Right renal cortex interstitium (tissue), 3 donors: ENCODE data around the gene PTPRH. TPM values are rescaled to one million over a fixed set of nuclear protein-coding genes. Genes with fewer than 3 reads are reported as not detected.
"Not testable (repeated sequence)": the region's sequence is repeated elsewhere in the genome, so short reads cannot be mapped to it uniquely, and the experiment has no call there.

ENCODE experiments used
- DNase-seq, 3 donors: peaks; one replicate each; pipeline ENCODE4 v3.0.0-alpha.2; 2013; ENCODE audit warnings: low read depth in 3 of 3, low spot score in 2 of 3
- polyA plus RNA-seq, 3 donors: library from polyadenylated mRNA; unstranded; fragments of 120-200 nt; gene quantifications; one replicate each; pipeline ENCODE4 v1.2.1, GENCODE V29; 2013; ENCODE audit not compliant: insufficient read length in 3 of 3

PTPRH gene
- polyA plus RNA-seq, 3 donors: 0.04 to 0.07 (median 0.07) TPM

GRCh38 chr19:55161571-55162322, 47.6 kb downstream of the PTPRH start:
- no peak for DNase-seq

- no peak for DNase-seq
These were observed 48.3 kb downstream of the PTPRH start for GRCh38 chr19:55160986-55161365.

- peak in 1 of 3 donors; percentile 62 for DNase-seq
These were observed 48.9 kb downstream of the PTPRH start for GRCh38 chr19:55160128-55160985.

GRCh38 chr19:55158848-55159749, 50.2 kb downstream of the PTPRH start:
- no peak for DNase-seq

- DNase-seq: no peak
These were observed 50.9 kb downstream of the PTPRH start for GRCh38 chr19:55158423-55158822.

- no peak for DNase-seq
These were observed 52.0 kb downstream of the PTPRH start, which contains the start of gene TNNI3 for GRCh38 chr19:55157064-55157908. Gene TNNI3 (minus strand): TSS chr19:55157732. CDS start chr19:55157589, 143 bp downstream.

- DNase-seq: no peak
These were observed 52.9 kb downstream of the PTPRH start for GRCh38 chr19:55156202-55157063.

- DNase-seq: not testable (repeated sequence)
These were observed 53.5 kb downstream of the PTPRH start for GRCh38 chr19:55155784-55156183.

- DNase-seq: no peak
These were observed 55.5 kb downstream of the PTPRH start for GRCh38 chr19:55153652-55154264.

GRCh38 chr19:55152017-55152416, 57.3 kb downstream of the PTPRH start:
- DNase-seq: no peak

- DNase-seq: no peak
These were observed 60.0 kb downstream of the PTPRH start, which contains the start of gene TNNT1 for GRCh38 chr19:55149078-55150003. Gene TNNT1 (minus strand): TSS chr19:55149206. CDS start chr19:55147157, 2,049 bp downstream.

GRCh38 chr19:55147545-55148251, 61.6 kb downstream of the PTPRH start:
- DNase-seq: no peak

- no peak for DNase-seq
These were observed 62.5 kb downstream of the PTPRH start for GRCh38 chr19:55146705-55147273.

- no peak for DNase-seq
These were observed 63.1 kb downstream of the PTPRH start for GRCh38 chr19:55146078-55146704.

GRCh38 chr19:55145232-55145631, 64.1 kb downstream of the PTPRH start:
- DNase-seq: no peak

- DNase-seq: no peak
These were observed 67.6 kb downstream of the PTPRH start for GRCh38 chr19:55141696-55142095.
